PC-9 (cell line): ENCODE measurements around the gene APLF. TPM values are rescaled to one million over a fixed set of nuclear protein-coding genes. Genes with fewer than 3 reads are reported as not detected.
A peak's percentile ranks its signal among the peaks of the same experiment; 100 is the strongest.
"Not testable (repeated sequence)": the region's sequence is repeated elsewhere in the genome, so short reads cannot be mapped to it uniquely, and the experiment has no call there.

Experiments
- BruUV-seq: library from RNA; stranded (reverse); fragments of 400-500 nt; replicated peaks from 2 replicates; lab custom pipeline; 2021; lab: Mats Ljungman, UMichigan
- CTCF ChIA-PET: fragments of 300-600 bp; sonication (Branson Sonifier 250); formaldehyde crosslinking; loops from one replicate; lab custom pipeline; 2022; ENCODE audit warnings: antibody characterized with exemption; lab: Charles Lee
- POLR2A ChIA-PET: fragments of 300-600 bp; sonication (Branson Sonifier 250); formaldehyde crosslinking; loops from one replicate; lab custom pipeline; 2022; ENCODE audit warnings: antibody characterized with exemption; ENCODE audit not compliant: unreplicated experiment; lab: Charles Lee
- DNase-seq, 2 experiments: peaks; one replicate each; pipeline versions ENCODE4 v3.0.0 to v3.0.0-alpha.2; 2015 to 2022; ENCODE audit warnings: mixed read lengths in 1 of 2
- H2AFZ ChIP-seq: fragments of 200-600 bp; sonication (generic); 2 replicates; pipeline ENCODE4 v1.8.1; 2017; ENCODE audit warnings: antibody characterized with exemption
- H3F3A ChIP-seq: fragments of 200-600 bp; sonication (generic); 2 replicates; pipeline ENCODE4 v1.8.1; 2017; ENCODE audit warnings: antibody characterized with exemption, mild to moderate bottlenecking, low read depth; ENCODE audit not compliant: insufficient read depth
- H3K27ac ChIP-seq: fragments of 200-600 bp; sonication (generic); 2 replicates; pipeline ENCODE4 v1.6.1; 2016; ENCODE audit warnings: mixed run types
- H3K27me3 ChIP-seq: fragments of 200-600 bp; sonication (generic); 2 replicates; pipeline ENCODE4 v1.6.1; 2016; ENCODE audit warnings: low read depth, mixed run types; ENCODE audit not compliant: insufficient read depth
- H3K36me3 ChIP-seq: fragments of 200-600 bp; sonication (generic); 2 replicates; pipeline ENCODE4 v1.6.1; 2016; ENCODE audit warnings: low read depth, mixed run types
- H3K4me1 ChIP-seq: fragments of 200-600 bp; sonication (generic); replicated peaks from 2 replicates; pipeline ENCODE4 v1.6.1; 2016; ENCODE audit warnings: mixed run types; ENCODE audit not compliant: insufficient read depth
- H3K4me2 ChIP-seq: fragments of 200-600 bp; sonication (generic); 2 replicates; pipeline ENCODE4 v1.6.1; 2017; ENCODE audit warnings: mixed run types
- H3K4me3 ChIP-seq: fragments of 200-600 bp; sonication (generic); 2 replicates; pipeline ENCODE4 v1.6.1; 2016; ENCODE audit warnings: mixed run types
- H3K79me2 ChIP-seq: fragments of 200-600 bp; sonication (generic); 2 replicates; pipeline ENCODE4 v1.6.1; 2017; ENCODE audit warnings: low read depth, mixed run types
- H3K9me2 ChIP-seq: fragments of 200-600 bp; sonication (generic); 2 replicates; pipeline ENCODE4 v1.8.1; 2017; ENCODE audit warnings: mild to moderate bottlenecking; ENCODE audit not compliant: insufficient read depth
- H3K9me3 ChIP-seq: fragments of 200-600 bp; sonication (generic); 2 replicates; pipeline ENCODE4 v1.8.1; 2016; ENCODE audit warnings: low read depth; ENCODE audit not compliant: insufficient read depth
- H4K20me1 ChIP-seq: fragments of 200-600 bp; sonication (generic); 2 replicates; pipeline ENCODE4 v1.8.1; 2017; ENCODE audit not compliant: insufficient read depth
- EZH2 ChIP-seq: fragments of 200-600 bp; sonication (generic); IDR thresholded peaks from 2 replicates; pipeline ENCODE4 v1.8.0; 2017; ENCODE audit warnings: antibody characterized with exemption, low read depth
- intact Hi-C: fragments of 100-400 bp; cut with micrococcal nuclease; formaldehyde crosslinking; loops from one replicate; pipeline ENCODE4 v1.10.0; 2022; ENCODE audit not compliant: unreplicated experiment
- total RNA-seq: library from RNA; stranded (reverse); gene quantifications from 2 replicates; pipeline ENCODE4 v1.2.3, GENCODE V29; 2021
- TF ChIP-seq, protein P1 (sequence below): fragments of 200-600 bp; sonication (generic); conservative IDR thresholded peaks from 2 replicates; pipeline ENCODE4 v1.6.1; 2017; ENCODE audit warnings: mixed run types, antibody characterized with exemption, mild to moderate bottlenecking, moderate library complexity

APLF gene
- total RNA-seq, 1 experiment from 2014 or later, result 4.5 TPM

- TF ChIP-seq, protein P1, sequence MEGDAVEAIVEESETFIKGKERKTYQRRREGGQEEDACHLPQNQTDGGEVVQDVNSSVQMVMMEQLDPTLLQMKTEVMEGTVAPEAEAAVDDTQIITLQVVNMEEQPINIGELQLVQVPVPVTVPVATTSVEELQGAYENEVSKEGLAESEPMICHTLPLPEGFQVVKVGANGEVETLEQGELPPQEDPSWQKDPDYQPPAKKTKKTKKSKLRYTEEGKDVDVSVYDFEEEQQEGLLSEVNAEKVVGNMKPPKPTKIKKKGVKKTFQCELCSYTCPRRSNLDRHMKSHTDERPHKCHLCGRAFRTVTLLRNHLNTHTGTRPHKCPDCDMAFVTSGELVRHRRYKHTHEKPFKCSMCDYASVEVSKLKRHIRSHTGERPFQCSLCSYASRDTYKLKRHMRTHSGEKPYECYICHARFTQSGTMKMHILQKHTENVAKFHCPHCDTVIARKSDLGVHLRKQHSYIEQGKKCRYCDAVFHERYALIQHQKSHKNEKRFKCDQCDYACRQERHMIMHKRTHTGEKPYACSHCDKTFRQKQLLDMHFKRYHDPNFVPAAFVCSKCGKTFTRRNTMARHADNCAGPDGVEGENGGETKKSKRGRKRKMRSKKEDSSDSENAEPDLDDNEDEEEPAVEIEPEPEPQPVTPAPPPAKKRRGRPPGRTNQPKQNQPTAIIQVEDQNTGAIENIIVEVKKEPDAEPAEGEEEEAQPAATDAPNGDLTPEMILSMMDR, result no peak
- TF ChIP-seq EZH2, result no peak
- intact Hi-C loops, result no loop called here
- ChIA-PET POLR2A (no interaction called here), CTCF (no interaction called here)
- H3K4me3 ChIP-seq, result no peak overlapping the region
- no peaks in the 10 kb centered on the region for H3F3A ChIP-seq
- H3K36me3 ChIP-seq, result no peaks in the 10 kb centered on the region
- no peak overlapping the region for H2AFZ ChIP-seq
- no TSS peak for BruUV-seq
- DNase-seq, result no peak
- H3K9me2 ChIP-seq, result no peaks in the 10 kb centered on the region
- no peaks in the 10 kb centered on the region for H4K20me1 ChIP-seq
- no peaks in the 10 kb centered on the region for H3K79me2 ChIP-seq
- no peak overlapping the region for H3K27ac ChIP-seq
- no peaks in the 10 kb centered on the region for H3K27me3 ChIP-seq
- no peak overlapping the region for H3K4me2 ChIP-seq
- no peaks in the 10 kb centered on the region for H3K9me3 ChIP-seq
- H3K4me1 ChIP-seq, result no peaks in the 10 kb centered on the region
Measured at GRCh38 chr2:68482296-68482820, 15.0 kb downstream of the APLF start.

- CTCF ChIA-PET, result no interaction called here
- no peaks in the 10 kb centered on the region for H3K79me2 ChIP-seq
- no peak overlapping the region for H3K4me2 ChIP-seq
- no peaks in the 10 kb centered on the region for H3F3A ChIP-seq
- no TSS peak for BruUV-seq
- no peak overlapping the region for H3K27ac ChIP-seq
- intact Hi-C loops, result no loop called here
- H3K9me3 ChIP-seq, result no peaks in the 10 kb centered on the region
- POLR2A ChIA-PET, result no interaction called here
- H3K4me3 ChIP-seq, result no peak overlapping the region
- H3K9me2 ChIP-seq, result no peaks in the 10 kb centered on the region
- H2AFZ ChIP-seq, result no peak overlapping the region
- H3K27me3 ChIP-seq, result no peaks in the 10 kb centered on the region
- TF ChIP-seq EZH2, result no peak
- TF ChIP-seq, protein P1, result no peak
- no peaks in the 10 kb centered on the region for H3K4me1 ChIP-seq
- H4K20me1 ChIP-seq, result no peaks in the 10 kb centered on the region
- H3K36me3 ChIP-seq, result no peaks in the 10 kb centered on the region
- DNase-seq, result no peak
Measured at GRCh38 chr2:68483011-68483410, 15.6 kb downstream of the APLF start.

DNA sequence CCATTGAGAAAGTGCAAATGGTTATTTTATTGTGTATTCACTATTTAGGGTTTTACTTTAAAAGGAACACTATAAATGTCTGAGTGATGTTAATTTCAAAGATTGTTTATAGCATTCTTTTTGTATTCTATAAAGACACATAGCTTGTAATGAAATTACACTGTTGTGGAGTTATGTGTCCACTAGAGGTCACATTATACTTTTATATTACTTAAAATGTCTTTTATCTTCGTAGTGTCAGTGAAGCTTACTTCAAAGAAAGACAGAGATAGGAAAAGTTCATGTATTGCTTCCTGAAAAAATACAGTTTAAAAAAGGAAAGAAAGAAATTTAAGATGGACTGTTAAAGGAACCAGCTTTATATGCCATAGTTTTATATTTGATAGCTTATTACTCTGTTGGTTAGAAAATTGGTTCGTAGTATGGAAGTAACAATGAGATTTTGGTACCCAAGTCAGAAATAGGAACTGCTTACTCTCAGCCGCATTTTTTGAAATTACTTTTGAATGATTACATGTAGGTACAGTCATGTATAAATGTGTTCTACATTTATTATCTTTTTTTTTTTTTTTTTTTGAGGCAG is 20.5 kb downstream of the APLF start:
- intact Hi-C loops, result no loop called here
- DNase-seq, result no peak
- BruUV-seq, result no TSS peak
- Histone ChIP-seq H3F3A (no peaks in the 10 kb centered on the region), H3K4me1 (0 out of 2 replicates have a peak, but pooled peaks cover 4% of the 10 kb centered on the region), H3K79me2 (no peaks in the 10 kb centered on the region), H3K27ac (no peak overlapping the region), H3K4me2 (no peak overlapping the region), H3K9me3 (no peaks in the 10 kb centered on the region), H3K27me3 (no peaks in the 10 kb centered on the region), H3K4me3 (no peak overlapping the region), H3K36me3 (no peaks in the 10 kb centered on the region), H4K20me1 (no peaks in the 10 kb centered on the region), H2AFZ (no peak overlapping the region), H3K9me2 (no peaks in the 10 kb centered on the region)
- ChIA-PET POLR2A (interaction anchor here (0.6 kb wide), 1 partner anchor 21 kb away, joined by 3 read pairs; the partner anchor contains the start of gene FBXO48), CTCF (interaction anchor here (0.5 to 1.4 kb wide), 11 partner anchors 10 to 437 kb away, joined by 3 to 11 read pairs (median 5); partner anchors contain the start of gene FBXO48)
- TF ChIP-seq, protein P1, result peak; percentile 77
- TF ChIP-seq EZH2, result no peak

DNA sequence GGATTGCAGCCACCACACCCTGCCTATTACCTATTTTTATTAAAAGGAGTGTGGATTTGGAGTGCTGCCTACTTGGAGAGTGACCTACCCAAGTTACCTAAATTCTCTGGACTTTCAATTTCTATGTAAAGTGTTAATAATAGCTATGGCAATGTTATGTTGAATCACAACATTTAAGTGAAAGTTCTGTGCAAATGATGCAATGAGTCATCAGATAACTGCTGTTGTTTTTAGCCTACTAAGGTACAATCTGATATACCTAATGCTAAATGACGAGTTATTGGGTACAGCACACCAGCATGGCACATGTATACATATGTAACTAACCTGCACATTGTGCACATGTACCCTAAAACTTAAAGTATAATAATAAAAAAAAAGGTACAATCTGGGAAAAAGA is 21.2 kb downstream of the APLF start:
- H3F3A ChIP-seq, H3K4me3 ChIP-seq, H3K79me2 ChIP-seq, H3K27me3 ChIP-seq, BruUV-seq, H3K9me2 ChIP-seq, H4K20me1 ChIP-seq, H2AFZ ChIP-seq, H3K27ac ChIP-seq, H3K36me3 ChIP-seq, intact Hi-C loops, H3K4me2 ChIP-seq, H3K4me1 ChIP-seq, DNase-seq, POLR2A ChIA-PET, H3K9me3 ChIP-seq: not testable (repeated sequence)
- CTCF ChIA-PET, result interaction anchor here (1.4 kb wide), 1 partner anchor 12 kb away, joined by 3 read pairs; no protein-coding TSS in a partner anchor
